HL-60 (cell line): ENCODE data around the gene UGT1A7.

Experiments
- DNase-seq, 2 experiments: peaks; one replicate each; pipeline ENCODE4 v3.0.0-alpha.2; 2010 to 2020; ENCODE audit warnings: low read depth in 1 of 2, low spot score in 1 of 2
- H3K27ac ChIP-seq: fragments of 250-450 bp; sonication (Bioruptor Pico); replicated peaks from 2 replicates; pipeline ENCODE4 v1.5.1; 2020; ENCODE audit warnings: mild to moderate bottlenecking, moderate library complexity
- H3K27me3 ChIP-seq: fragments of 250-450 bp; sonication (Bioruptor Pico); 2 replicates; pipeline ENCODE4 v1.5.1; 2021; ENCODE audit warnings: mild to moderate bottlenecking, moderate library complexity; ENCODE audit not compliant: insufficient read depth, poor library complexity, severe bottlenecking
- H3K4me3 ChIP-seq: replicated peaks from 2 replicates; pipeline ENCODE4 v1.5.1; 2011; ENCODE audit warnings: mild to moderate bottlenecking, control low read depth, low read length; ENCODE audit not compliant: insufficient read depth
- GABPA ChIP-seq: IDR thresholded peaks from 2 replicates; pipeline ENCODE4 v1.6.1; 2012; ENCODE audit warnings: low read depth
- POLR2AphosphoS5 ChIP-seq: IDR thresholded peaks from 2 replicates; pipeline ENCODE4 v1.6.1; 2012; ENCODE audit warnings: low read depth
- SPI1 ChIP-seq: IDR thresholded peaks from 2 replicates; pipeline ENCODE4 v1.6.1; 2012; ENCODE audit warnings: low read depth, mild to moderate bottlenecking, borderline replicate concordance
- TF ChIP-seq, protein P1 (sequence below): IDR thresholded peaks from one replicate; pipeline ENCODE4 v1.5.1; 2011; ENCODE audit warnings: low read length, control low read depth, inconsistent platforms; ENCODE audit not compliant: insufficient read depth
- TF ChIP-seq, protein P2 (sequence below): IDR thresholded peaks from 2 replicates; pipeline ENCODE4 v1.6.1; 2012; ENCODE audit warnings: low read depth; ENCODE audit not compliant: insufficient replicate concordance

UGT1A7 gene

GRCh38 chr2:233815861-233816260, 134.2 kb downstream of the UGT1A7 start:
- TF ChIP-seq, protein P1, sequence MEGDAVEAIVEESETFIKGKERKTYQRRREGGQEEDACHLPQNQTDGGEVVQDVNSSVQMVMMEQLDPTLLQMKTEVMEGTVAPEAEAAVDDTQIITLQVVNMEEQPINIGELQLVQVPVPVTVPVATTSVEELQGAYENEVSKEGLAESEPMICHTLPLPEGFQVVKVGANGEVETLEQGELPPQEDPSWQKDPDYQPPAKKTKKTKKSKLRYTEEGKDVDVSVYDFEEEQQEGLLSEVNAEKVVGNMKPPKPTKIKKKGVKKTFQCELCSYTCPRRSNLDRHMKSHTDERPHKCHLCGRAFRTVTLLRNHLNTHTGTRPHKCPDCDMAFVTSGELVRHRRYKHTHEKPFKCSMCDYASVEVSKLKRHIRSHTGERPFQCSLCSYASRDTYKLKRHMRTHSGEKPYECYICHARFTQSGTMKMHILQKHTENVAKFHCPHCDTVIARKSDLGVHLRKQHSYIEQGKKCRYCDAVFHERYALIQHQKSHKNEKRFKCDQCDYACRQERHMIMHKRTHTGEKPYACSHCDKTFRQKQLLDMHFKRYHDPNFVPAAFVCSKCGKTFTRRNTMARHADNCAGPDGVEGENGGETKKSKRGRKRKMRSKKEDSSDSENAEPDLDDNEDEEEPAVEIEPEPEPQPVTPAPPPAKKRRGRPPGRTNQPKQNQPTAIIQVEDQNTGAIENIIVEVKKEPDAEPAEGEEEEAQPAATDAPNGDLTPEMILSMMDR = no peak
- TF ChIP-seq GABPA (no peak), SPI1 (no peak), POLR2AphosphoS5 (no peak)
- TF ChIP-seq, protein P2, sequence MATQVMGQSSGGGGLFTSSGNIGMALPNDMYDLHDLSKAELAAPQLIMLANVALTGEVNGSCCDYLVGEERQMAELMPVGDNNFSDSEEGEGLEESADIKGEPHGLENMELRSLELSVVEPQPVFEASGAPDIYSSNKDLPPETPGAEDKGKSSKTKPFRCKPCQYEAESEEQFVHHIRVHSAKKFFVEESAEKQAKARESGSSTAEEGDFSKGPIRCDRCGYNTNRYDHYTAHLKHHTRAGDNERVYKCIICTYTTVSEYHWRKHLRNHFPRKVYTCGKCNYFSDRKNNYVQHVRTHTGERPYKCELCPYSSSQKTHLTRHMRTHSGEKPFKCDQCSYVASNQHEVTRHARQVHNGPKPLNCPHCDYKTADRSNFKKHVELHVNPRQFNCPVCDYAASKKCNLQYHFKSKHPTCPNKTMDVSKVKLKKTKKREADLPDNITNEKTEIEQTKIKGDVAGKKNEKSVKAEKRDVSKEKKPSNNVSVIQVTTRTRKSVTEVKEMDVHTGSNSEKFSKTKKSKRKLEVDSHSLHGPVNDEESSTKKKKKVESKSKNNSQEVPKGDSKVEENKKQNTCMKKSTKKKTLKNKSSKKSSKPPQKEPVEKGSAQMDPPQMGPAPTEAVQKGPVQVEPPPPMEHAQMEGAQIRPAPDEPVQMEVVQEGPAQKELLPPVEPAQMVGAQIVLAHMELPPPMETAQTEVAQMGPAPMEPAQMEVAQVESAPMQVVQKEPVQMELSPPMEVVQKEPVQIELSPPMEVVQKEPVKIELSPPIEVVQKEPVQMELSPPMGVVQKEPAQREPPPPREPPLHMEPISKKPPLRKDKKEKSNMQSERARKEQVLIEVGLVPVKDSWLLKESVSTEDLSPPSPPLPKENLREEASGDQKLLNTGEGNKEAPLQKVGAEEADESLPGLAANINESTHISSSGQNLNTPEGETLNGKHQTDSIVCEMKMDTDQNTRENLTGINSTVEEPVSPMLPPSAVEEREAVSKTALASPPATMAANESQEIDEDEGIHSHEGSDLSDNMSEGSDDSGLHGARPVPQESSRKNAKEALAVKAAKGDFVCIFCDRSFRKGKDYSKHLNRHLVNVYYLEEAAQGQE = no peak
- no peak overlapping the region for H3K4me3 ChIP-seq
- H3K27me3 ChIP-seq = no peaks in the 10 kb centered on the region
- DNase-seq = no peak
- H3K27ac ChIP-seq = no peak overlapping the region

DNA sequence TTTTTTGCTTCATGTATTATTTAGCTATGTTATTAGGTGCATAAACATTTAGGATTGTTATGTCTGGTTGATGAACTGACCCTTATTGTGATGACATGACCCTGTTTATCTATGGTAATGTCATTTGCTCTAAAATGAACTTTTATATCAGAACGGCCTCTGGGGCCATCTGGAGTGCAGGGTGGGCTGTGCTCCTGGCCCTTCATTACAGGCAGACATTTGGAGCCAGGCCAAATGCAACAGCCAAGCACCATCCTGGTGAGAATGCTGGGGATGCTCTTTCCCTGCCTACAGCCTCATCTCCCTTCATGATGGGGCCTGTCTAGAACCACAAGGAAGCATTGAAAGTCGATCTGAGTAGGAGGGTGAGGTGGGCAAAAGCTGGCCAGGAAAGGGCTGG, 134.6 kb downstream of the UGT1A7 start:
- H3K4me3 ChIP-seq = no peak overlapping the region
- TF ChIP-seq, protein P1 = no peak
- no peak for TF ChIP-seq SPI1
- no peak for TF ChIP-seq POLR2AphosphoS5
- no peak for TF ChIP-seq GABPA
- TF ChIP-seq, protein P2 = no peak
- no peaks in the 10 kb centered on the region for H3K27me3 ChIP-seq
- DNase-seq = no peak
- no peak overlapping the region for H3K27ac ChIP-seq

DNA sequence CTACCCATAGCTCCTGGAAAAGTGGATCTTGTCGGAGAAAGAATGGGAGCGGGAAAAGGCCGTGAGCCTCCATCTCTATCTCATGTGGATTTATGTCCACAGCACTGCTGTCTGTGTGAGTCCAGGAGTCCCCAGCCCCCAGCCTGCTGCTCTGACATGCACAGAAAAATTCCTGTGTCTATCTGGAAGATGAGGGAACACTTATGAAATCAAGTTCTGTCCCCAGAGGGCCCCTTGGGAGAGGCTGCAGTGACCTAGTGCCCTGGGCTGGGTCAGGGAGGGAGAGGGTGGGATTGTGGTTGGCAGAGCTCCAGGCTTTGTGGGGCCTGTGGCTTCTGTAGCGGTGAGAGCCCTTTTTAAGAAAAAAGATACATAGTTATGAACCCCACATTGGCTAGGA, 135.1 kb downstream of the UGT1A7 start:
- DNase-seq = no peak
- H3K27ac ChIP-seq = no peak overlapping the region
- H3K4me3 ChIP-seq = no peak overlapping the region
- H3K27me3 ChIP-seq = no peaks in the 10 kb centered on the region
- TF ChIP-seq, protein P1 = no peak
- TF ChIP-seq, protein P2 = no peak
- TF ChIP-seq POLR2AphosphoS5 (no peak), GABPA (no peak), SPI1 (no peak)
